ENCODE measurements around the gene TP53I11.

TP53I11 gene

DNA sequence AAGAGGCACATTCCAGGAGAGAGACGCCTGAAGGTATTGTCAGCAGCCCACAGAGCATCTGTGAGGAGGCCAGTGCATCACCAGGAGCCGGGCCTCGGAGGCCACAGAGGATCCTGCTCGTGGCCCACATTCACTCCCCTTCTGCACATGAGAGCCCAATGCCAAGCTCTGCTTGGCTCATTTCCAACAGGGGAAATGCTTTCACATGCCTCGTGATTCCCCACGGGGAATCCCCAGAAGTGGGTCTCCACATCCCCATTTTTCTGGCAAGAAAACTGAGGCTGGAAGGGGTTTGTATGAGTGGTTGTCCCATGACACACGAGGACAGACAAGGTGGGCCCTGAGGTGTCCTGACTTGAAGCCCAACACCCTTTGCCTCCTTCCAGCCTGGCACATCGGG is 34.4 kb downstream of the TP53I11 start:
- DNase-seq (ENCODE audit: low read depth in 2 of 3, low spot score in 2 of 3), result no peak

DNA sequence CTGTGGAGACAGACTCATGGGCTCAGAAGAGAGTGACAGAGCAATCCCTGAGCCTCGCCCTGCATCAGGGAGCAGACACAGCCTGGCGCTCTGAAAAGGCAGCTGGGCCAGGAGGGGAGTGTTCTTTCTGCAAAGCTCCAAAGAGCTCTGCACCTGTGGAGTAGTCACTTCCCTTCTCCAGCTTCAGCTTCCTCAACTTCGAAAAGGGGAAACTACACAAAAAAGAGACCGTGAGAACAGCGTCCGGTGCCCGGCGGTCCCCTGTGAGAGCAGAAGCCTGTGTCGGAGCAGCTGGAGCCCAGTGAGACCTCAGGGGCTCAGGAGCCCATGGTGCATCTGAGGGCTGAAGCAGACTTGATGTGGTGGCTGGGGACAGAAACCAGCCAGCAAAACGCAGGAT is 35.1 kb downstream of the TP53I11 start:
- DNase-seq (ENCODE audit: low read depth in 2 of 3, low spot score in 2 of 3), result no peak

DNA sequence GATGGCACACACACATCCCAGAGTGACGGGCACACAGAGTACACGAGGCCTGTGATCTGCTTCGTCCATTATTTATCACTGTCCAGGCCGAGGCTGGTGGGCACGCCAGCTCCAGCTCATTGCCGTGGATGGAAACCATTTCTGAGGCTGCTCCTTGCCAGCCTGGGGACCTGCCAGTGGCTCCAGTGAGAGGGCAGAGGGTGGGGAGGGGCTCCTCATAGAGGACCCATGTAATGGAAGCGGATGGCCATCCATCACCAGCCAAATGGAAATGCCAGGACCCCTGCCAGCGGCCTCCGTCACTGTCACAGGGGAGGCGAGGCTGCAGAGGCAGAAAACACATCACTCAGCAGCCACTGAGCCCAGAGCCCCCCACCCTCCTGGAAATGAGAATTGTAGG is 35.7 kb downstream of the TP53I11 start:
- DNase-seq (ENCODE audit: low read depth in 2 of 3, low spot score in 2 of 3), result no peak

DNA sequence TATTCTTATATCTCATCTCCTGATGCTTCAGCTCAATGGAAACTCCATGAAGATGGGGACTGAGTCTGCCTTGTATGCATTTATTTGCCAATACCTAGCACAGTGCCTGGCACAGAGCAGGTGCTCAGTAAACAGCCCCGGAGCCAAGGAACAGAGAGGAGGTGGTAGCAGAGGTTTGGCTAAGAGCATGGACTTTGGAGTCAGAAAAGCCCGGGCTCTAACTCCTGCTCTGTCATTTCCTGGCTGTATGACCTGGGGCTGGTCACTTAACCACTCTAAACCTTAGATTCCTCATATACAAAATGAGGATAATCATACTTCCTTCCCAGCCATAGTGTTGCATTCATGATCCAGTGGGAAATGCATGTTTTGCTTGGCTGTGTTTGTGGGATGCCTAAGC is 36.6 kb downstream of the TP53I11 start:
- DNase-seq (ENCODE audit: low read depth in 2 of 3, low spot score in 2 of 3), result no peak

DNA sequence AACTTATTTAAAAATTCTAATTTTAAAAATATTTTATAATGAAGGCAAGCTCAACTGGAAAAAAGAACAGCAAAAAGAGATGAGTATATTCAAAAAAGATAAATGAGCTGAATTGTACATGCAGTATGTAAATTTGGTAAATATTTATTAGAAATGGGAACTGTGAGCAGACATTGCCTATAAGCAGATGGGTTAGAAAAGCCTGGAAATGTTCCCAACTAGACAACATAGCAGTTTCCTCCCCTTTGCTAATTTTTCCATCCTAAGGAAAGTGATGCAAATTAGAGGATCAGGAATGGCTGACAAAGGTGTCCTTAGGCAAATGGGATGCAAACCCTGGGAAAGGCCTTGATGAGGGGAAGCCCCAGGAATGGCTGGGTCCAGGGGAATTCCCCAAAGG is 37.2 kb downstream of the TP53I11 start:
- DNase-seq (ENCODE audit: low read depth in 2 of 3, low spot score in 2 of 3), result no peak

DNA sequence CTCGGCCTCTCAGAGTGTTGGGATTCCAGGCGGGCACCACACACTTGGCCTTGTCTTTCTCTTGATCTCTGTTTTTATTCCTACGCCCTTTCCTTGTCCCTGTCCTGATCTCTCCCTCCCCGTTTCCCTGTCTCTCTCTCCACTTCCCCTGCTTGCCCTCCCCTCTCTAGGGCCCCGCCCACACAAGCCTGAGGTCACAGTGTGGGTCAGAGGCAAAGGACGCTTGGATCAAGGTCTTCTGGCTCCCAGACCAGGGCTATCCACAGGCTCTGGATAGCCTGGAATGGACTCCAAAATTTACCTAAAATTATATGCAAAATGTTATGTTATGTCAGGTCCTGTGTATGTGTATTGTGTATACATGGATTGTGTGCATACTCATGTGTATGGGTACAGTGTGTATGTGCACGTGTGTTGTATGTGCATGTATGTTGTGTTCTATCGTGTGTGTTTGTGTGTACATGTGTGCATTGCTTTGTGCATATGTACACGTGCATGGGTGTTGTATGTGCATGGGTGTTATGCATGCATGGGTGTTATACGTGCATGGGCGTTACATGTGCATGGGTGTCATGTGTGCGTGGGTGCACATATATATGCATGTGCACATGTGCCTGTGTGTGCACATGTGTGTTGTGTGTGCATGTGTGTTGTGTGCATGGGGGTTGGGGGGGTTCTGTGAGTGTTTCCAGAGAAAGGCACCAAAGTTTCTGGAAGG is 38.3 kb downstream of the TP53I11 start:
- no peak for DNase-seq (ENCODE audit: low read depth in 2 of 3, low spot score in 2 of 3)

DNA sequence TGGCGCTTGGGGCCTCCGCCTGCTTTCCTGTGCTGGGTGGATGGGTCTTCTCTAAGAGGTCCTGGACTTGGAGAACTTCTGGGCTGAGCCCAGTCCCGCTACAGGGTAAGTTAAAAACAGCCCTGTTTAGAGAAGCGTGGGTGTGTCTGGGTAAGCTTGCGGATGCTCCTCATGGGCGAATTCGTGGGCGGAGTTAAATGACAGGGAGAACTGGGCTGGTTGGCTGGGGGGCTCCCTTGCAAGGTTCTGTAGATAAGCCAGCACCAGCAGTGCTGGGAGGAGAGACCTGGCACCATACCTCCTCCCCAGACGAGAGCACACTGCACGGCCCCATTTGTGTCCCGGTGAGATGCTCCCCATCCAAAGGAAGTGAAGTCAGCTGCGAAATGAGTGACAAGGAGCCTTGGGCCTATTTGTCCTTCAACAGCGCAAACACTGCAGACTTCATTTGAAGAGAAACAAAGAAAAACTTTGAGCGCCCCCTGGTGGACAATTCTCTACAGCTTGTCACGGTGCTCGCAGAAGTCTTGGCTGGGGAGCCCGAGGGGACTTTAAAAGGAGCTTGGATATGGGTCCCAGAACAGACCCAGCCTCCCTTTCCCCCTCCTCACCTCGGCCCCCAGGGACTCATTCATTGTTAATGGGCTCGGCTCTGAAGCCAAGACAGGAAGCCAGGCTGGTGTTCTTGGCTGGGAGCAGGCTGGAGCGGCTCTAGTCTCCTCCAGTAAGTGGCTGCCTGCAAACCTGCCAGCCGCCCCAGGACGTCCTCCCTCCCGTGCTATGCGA is 39.5 kb downstream of the TP53I11 start:
- DNase-seq (ENCODE audit: low read depth in 2 of 3, low spot score in 2 of 3), result peak; percentile 38 to 88 (median 81)

DNA sequence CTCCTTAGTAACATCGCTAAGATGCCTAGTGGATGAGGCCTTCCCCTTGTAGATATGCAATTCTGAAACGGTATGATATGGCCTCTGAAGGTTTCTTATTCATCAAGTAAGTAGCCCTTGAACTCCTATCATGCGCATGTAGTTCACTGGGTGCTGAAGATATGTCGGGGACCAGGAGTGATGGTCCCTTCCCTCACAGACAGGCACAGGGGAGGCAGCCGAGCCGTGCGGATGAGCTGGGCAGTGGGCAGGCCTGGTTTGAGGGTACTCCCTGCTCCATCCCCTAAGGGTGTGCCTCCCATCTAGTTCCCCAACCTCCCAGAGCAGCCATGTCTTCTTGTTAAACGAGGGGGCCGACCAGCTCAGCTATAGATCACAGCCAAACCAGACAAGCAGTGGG is 40.1 kb downstream of the TP53I11 start:
- DNase-seq (ENCODE audit: low read depth in 2 of 3, low spot score in 2 of 3), result no peak

DNA sequence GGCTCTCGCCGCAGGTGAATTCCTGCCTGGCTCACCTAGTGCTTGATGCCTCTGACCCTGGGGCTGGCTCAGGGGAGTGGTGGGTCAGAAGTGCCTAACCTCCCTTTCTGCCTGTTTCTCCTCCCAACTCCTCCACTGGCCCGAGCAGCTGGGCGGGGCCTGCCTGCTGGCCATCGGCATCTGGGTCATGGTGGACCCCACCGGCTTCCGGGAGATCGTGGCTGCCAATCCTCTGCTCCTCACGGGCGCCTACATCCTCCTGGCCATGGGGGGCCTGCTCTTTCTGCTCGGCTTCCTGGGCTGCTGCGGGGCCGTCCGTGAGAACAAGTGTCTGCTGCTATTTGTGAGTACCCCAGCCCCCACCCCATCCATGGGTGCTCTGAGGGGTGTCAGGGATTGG is 41.1 kb downstream of the TP53I11 start:
- no peak for DNase-seq (ENCODE audit: low read depth in 2 of 3, low spot score in 2 of 3)

DNA sequence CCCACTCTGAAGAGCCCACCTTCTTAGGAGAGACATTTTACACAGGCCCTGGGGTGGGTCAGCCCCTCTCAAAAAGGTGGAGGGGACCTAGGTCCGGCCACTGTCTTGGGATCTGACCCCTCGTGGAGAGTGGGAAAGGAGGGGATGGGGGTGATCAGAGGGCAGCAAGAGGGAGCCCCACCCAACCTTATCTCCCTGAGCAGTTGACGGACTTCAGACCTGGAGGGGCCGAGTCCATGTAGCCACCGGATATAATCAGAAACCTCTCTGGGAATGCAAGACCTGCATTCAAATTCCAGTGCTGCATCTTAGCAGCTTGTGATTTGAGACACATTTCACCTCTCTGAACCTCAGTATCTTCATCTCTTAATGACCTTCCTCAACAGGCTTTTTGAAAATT is 44.0 kb downstream of the TP53I11 start:
- no peak for DNase-seq (ENCODE audit: low read depth in 2 of 3, low spot score in 2 of 3)

DNA sequence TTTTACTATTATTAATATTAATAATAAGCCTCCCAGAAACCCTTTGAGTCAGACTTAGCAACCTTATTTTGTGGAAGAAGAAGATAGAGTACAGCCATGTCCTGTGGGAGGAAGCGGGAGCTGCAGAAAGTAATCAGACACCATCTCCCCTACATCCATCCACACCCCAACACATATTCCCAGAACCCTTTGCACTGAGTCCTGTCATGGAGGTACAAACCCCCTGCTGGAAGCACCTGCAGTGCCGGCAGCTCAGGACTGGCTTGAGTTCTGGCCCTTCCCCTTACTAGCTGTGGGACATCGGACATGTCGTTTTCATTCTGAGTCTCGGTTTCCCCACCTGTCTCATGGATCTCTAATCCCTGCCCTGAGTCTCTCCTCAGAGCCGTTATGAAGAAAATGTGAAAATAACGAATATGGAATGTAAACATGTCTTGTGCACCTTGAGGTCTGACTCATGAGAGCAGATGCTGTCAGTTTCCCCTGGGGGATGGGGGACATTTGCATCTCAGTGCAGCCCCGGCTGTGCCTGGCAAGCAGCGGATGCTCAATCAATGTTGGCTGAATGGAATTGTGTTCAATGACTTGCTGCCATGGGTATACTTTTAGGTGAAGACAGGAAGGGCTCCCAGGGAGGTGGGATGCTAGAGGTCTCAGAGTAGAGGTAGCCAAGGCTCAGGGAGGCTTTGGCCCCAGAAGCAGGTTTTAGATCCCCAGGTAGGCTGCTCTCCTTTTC is 45.4 kb downstream of the TP53I11 start:
- no peak for DNase-seq (ENCODE audit: low read depth in 2 of 3, low spot score in 2 of 3)

DNA sequence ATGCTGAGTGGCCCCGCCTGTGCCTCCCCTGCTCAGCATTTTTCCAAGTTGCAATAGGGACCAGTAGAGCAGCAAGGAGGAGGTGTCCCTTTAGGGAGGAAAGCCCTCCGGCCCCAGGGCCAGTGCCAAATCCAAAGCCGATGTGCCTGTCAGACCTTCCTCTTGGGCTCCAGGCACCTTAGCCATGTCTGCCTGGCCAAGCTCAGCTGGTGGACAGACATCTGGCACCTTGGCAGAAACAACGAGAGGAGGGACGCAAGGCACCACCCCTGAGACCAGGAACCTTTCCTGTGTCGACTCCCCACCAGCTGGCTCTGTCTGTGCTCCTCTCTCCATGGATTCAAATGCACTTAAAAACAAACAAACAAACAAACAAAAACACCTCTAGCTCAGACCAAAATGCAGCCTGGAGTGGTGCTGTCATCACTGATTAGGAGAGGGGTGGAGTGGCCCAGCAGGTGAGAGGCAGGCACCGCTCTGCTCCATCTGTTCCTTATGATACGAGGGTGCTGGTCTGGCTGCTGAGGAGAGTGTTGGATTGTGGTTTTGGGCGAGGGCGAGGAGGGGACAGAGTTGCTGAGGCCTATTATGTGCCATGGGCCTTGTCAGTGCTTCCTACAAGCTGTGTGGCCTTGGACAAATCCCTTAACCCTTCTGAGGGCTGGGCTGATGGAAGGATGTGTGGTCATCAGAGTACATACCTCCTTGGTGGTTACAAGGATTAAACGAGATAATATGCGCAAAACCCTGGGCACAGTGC is 46.2 kb downstream of the TP53I11 start:
- DNase-seq (ENCODE audit: low read depth in 2 of 3, low spot score in 2 of 3), result no peak

DNA sequence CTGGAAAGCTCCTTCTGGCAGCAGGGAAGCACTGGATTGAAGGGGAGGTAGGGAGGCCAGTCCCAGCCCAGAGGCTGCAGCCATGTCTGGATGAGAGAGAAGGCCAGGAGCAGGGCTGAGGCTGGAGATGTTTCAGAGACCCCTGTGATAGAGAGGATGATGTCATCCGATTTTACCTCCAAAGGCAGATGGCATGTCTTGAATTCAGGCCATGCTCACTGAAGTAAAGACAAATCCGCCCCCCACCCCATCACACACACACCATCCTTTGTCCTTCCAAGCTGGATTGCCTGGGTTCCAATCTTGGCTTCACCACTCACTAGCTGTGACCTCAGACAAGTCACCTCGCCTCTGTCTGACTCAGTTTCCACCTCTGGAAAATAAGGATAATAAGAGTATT is 47.2 kb downstream of the TP53I11 start:
- DNase-seq (ENCODE audit: low read depth in 2 of 3, low spot score in 2 of 3), result no peak

DNA sequence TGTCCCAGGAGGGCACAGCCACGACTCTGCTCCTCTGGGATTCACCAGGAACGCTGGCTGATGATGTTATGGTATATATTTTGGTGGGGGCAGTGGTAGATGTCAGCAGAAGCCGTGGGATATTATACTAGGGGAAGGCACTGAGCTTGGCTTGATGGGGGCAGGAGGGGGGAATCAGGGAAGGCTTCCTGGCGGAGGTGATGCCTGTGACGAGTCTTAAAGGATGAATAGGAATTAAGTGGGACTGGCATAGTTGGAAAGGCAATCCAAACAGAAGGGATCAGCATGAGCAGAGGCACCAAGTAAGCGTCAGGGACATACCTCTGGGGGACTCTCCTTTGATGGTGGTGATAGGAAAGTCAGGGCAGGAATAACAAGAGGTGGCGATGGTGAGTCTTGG is 47.6 kb downstream of the TP53I11 start:
- no peak for DNase-seq (ENCODE audit: low read depth in 2 of 3, low spot score in 2 of 3)

DNA sequence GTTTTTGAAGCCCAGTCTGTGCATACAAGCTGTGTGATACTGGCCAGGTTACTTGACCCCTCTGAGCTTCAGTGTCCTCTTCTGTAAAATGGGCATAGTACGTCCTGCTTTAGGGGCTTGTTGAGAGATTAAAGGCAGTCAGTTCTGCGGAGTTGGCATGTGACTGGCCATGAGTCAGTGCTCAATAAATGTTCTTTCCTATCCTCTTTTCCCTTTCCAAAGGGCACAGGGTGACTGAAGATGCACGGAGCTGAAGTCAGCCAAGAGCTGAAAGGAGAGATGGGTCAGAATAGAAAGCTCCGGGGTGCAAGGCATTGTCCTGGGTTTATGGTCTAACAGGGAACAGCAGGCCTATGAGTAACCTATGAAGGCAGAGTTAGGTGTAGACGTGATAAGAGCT is 48.9 kb downstream of the TP53I11 start:
- no peak for DNase-seq (ENCODE audit: low read depth in 2 of 3, low spot score in 2 of 3)

DNA sequence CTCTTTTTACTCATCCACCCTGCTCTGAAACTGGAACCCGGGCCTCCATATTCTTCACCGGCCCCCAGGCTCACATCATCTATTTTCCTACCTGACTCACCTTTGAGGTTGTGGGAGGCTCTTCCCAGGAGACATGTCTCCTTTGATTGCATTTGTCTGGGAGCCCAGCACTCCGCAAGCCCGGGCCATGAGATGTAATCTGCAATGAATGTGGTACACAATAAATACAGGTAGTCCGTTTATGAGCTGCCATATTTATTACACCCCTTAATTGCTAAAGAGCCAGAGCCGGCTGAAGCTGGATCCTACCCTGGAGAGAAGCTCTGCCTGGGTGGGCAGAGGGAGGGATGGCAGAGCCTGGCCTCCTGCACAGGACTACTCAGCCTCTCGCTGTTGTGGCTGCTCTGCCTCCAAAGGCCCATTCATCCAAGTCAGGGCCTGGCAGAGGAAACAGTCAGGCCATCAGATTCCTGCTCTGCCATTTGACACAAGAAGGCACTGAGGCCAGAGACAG is 49.5 kb downstream of the TP53I11 start:
- DNase-seq (ENCODE audit: low read depth in 2 of 3, low spot score in 2 of 3), result no peak

DNA sequence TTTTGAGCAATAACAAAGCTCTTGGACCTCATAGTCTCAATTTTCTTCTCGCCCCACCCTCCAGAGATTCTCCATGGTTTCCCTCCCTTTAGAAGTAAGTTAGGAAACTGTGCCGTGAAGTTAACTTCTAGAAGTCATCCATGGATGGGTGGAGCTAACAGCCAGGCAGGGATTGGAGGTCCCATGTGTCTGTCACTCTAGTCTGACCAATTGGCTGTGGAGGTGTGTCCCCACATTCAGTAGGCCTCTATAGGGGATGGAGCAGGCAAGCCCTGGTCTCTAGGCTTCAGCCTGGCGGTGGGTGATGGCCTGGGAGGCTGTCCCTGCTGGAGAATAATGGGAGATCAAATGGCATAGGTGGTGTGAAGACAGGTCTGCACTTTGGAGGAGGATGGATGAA is 50.7 kb downstream of the TP53I11 start:
- DNase-seq (ENCODE audit: low read depth in 2 of 3, low spot score in 2 of 3), result no peak

DNA sequence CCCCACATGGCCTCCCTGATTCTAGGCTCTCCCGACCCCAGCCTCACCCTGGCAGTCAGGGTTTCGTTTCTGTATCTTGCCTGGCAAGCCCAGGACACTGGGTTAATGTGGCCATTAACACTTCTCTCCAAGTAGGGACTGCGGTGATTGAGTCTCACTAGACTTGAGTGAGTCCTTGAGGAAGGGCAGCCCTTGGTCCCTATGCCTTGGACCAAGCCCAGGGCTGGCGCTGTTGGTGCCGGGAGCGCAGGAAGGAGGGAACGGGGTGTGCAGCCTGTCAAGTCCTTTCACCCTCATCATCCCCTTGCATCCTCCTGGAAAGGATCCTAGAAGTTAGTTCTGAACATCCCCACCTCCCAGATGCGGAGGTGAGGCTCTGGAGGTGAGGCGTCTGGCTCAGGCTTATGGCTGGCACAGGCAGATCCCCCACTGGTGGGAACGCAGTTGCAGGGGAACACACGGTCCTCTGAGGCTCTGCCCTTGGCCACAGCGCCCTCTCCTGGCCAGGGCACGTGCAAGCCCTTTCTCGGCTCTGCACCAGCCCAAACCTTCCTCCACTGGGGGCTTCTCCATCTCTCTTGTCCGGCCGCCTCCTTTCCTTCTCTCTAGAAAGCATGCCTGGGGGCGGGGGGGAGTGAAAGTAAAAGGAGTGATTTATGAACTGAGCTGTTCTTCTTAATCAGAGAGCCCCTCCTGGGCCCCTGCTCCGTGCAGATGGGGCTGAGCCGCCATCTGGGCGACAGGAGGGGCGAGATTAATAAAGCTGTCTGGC is 56.7 kb downstream of the TP53I11 start:
- DNase-seq (ENCODE audit: low read depth in 2 of 3, low spot score in 2 of 3), result peak in 2 of 3 experiments; percentile 27 to 62

DNA sequence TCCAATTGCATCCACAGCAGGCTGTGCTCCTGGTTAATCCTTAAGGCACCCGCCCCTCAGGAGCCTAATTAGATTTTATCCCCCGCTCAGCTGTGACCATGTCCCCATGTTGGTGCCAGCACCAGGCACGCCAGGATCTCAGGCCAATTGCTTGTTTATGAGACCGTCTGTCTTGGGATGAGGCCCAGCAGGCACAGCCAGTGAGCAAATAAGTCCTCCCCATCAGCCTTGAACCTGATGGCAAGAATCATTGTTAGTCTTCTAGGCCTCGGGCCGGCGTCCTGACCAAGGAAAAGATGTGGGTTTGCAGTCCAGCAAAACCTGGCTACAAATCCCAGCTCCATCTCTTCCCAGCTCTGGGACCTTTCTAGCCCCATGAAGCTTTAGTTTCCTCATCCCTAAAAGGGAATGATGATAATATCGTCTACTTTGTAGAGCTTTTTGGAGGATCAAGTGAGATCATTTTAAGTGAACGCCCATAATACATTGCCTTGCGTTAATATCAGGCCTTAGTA is 57.3 kb downstream of the TP53I11 start:
- DNase-seq (ENCODE audit: low read depth in 2 of 3, low spot score in 2 of 3), result no peak

DNA sequence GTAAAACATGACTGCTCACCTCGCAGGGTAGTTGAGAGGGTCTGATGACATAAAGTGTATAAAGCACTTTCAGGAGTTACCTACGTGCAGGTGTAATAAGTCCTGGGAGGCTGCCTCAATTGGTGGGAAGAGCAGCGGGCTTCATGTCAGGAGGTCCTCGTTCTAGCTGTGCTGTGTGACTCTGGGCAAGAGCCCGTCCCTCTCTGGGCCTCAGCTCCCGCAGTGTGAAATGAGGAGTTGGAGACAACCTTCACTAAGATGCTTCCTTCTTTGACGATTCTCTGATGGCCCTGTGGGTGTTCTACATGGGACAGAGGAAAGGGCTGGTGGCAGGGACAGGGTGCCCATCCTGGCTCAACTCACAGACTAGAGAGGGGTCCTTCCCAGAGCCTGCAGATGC is 57.8 kb downstream of the TP53I11 start:
- no peak for DNase-seq (ENCODE audit: low read depth in 2 of 3, low spot score in 2 of 3)
